ENCODE measurements around the gene DLEC1.
A peak's percentile ranks its signal among the peaks of the same experiment; 100 is the strongest.

DNA sequence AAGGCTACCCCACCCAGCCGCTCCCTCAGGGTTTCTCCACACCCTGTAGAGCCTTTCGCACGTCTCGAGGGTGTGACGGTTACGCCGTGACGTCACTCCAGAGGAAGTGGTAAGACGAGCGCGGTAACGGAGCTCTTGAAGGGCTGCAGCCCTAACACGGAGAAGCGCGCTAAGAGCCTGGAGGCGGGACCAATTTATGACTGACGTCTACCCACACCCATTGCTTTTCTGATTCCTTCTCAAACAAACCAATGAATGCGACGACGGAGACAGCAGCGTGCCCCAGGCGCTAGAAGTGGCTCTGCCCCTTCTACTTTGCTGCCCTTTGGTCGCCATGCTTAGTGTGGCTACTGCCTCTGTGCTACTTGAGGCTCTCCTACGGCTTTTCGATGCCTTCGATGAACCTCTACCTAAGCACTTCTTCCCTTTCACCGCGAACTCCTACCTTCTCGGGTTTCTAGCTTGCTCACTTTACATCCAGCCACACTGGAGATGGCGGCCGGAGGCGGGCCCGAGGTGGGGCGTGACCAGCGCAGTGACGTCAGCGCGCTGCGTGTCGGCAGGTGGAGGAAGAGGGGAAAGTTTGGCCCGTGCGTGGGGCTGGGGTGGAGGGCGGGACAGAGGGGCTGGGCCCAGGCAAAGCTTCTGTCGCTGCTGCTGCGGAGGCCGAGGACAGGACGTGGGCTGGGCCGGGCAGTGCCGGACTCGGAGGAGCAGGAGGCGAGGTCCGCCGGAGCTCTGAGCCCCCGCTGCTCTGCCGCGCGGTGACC lies 126.1 kb downstream of the DLEC1 start, which contains the start of gene OXSR1:
- TF ChIP-seq, protein P1, sequence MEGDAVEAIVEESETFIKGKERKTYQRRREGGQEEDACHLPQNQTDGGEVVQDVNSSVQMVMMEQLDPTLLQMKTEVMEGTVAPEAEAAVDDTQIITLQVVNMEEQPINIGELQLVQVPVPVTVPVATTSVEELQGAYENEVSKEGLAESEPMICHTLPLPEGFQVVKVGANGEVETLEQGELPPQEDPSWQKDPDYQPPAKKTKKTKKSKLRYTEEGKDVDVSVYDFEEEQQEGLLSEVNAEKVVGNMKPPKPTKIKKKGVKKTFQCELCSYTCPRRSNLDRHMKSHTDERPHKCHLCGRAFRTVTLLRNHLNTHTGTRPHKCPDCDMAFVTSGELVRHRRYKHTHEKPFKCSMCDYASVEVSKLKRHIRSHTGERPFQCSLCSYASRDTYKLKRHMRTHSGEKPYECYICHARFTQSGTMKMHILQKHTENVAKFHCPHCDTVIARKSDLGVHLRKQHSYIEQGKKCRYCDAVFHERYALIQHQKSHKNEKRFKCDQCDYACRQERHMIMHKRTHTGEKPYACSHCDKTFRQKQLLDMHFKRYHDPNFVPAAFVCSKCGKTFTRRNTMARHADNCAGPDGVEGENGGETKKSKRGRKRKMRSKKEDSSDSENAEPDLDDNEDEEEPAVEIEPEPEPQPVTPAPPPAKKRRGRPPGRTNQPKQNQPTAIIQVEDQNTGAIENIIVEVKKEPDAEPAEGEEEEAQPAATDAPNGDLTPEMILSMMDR (IDR thresholded peaks at IDR 0.05) = no peak
- TF ChIP-seq POLR2A (IDR thresholded peaks at IDR 0.05; ENCODE audit: low read length) = peak; percentile 83
- TF ChIP-seq, protein P2, sequence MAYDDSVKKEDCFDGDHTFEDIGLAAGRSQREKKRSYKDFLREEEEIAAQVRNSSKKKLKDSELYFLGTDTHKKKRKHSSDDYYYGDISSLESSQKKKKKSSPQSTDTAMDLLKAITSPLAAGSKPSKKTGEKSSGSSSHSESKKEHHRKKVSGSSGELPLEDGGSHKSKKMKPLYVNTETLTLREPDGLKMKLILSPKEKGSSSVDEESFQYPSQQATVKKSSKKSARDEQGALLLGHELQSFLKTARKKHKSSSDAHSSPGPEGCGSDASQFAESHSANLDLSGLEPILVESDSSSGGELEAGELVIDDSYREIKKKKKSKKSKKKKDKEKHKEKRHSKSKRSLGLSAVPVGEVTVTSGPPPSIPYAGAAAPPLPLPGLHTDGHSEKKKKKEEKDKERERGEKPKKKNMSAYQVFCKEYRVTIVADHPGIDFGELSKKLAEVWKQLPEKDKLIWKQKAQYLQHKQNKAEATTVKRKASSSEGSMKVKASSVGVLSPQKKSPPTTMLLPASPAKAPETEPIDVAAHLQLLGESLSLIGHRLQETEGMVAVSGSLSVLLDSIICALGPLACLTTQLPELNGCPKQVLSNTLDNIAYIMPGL (CRISPR knock-in tag; IDR thresholded peaks at IDR 0.05; ENCODE audit: borderline replicate concordance) = peak; percentile 47; the same call in 1 of the 2 replicates

Measured in A549 (cell line).